Activated T-cell treated with anti-CD3 and anti-CD28 coated beads, Interleukin-2, amount 50 U/mL, for 24 hours (primary cell): ENCODE results near the gene WDR59.
"Not testable (repeated sequence)": the region's sequence is repeated elsewhere in the genome, so short reads cannot be mapped to it uniquely, and the experiment has no call there.

Source experiments
- DNase-seq: peaks from one replicate; pipeline ENCODE4 v3.0.0-alpha.2; 2020
- H3K27ac Mint-ChIP-seq: 2 replicates; pipeline ENCODE4 v1.8.0; 2020; ENCODE audit warnings: mild to moderate bottlenecking, mixed read lengths
- H3K27me3 Mint-ChIP-seq: 2 replicates; pipeline ENCODE4 v1.8.0; 2020; ENCODE audit warnings: mixed read lengths
- H3K36me3 Mint-ChIP-seq: 2 replicates; pipeline ENCODE4 v1.8.0; 2020; ENCODE audit warnings: low read depth, mixed read lengths
- H3K4me1 Mint-ChIP-seq: 2 replicates; pipeline ENCODE4 v1.8.0; 2020; ENCODE audit warnings: low read depth, mixed read lengths
- H3K4me3 Mint-ChIP-seq: 2 replicates; pipeline ENCODE4 v1.8.0; 2020; ENCODE audit warnings: mild to moderate bottlenecking, moderate library complexity, mixed read lengths
- H3K9me3 Mint-ChIP-seq: 2 replicates; pipeline ENCODE4 v1.8.0; 2020; ENCODE audit warnings: mixed read lengths

Gene WDR59

GRCh38 chr16:74847202-74847601 lies 137.7 kb downstream of the WDR59 start:
- Mint-ChIP-seq H3K4me3 (no peak overlapping the region), H3K27ac (no peak overlapping the region), H3K9me3 (no peaks in the 10 kb centered on the region), H3K27me3 (no peaks in the 10 kb centered on the region), H3K36me3 (no peaks in the 10 kb centered on the region), H3K4me1 (no peaks in the 10 kb centered on the region)
- DNase-seq = no peak

GRCh38 chr16:74846714-74847113 lies 138.2 kb downstream of the WDR59 start:
- Mint-ChIP-seq H3K9me3 (no peaks in the 10 kb centered on the region), H3K4me3 (no peak overlapping the region), H3K27me3 (no peaks in the 10 kb centered on the region)

GRCh38 chr16:74844041-74844980 lies 140.6 kb downstream of the WDR59 start:
- Mint-ChIP-seq H3K27ac (no peak overlapping the region), H3K27me3 (peaks cover 3% of the 10 kb centered on the region)
- DNase-seq = no peak

More at GRCh38 chr16:74846714-74847113, 138.2 kb downstream of the WDR59 start:
- no peak overlapping the region for H3K27ac Mint-ChIP-seq
- no peak for DNase-seq
- H3K36me3 Mint-ChIP-seq = no peaks in the 10 kb centered on the region
- no peaks in the 10 kb centered on the region for H3K4me1 Mint-ChIP-seq

DNA sequence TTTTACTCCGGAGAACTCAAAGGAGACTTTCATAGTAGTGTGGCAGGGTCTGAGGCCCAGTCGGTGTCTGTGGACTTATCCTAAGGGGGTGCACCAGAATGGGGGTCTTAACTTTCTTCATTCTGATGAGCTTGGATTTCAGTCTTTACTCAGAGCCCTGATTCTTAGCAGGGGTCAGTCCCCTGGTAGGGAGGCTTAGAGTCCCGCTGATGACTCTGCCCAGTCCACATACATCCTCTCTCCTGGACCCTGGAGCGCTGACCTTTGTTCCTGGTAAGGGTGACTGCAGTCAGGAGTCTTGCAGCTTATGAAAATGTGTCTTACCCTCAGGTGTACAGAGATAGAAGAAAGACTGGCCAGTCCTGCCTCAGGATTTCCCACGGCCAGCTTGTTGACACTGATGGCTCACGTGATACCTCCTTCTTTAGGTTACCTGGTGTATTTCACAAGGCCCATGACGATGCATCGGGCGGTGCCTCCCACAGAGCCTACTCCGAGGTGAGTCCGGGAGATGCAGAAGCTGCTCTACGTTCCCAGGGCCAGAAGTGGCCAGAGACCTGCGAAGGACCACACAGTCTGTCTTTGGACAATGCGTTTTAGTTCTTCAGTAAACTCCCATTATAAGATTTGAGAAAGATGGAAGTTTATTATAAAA lies 141.4 kb downstream of the WDR59 start:
- DNase-seq, H3K27ac Mint-ChIP-seq, H3K4me3 Mint-ChIP-seq, H3K9me3 Mint-ChIP-seq, H3K4me1 Mint-ChIP-seq, H3K36me3 Mint-ChIP-seq, H3K27me3 Mint-ChIP-seq: not testable (repeated sequence)

More at GRCh38 chr16:74844041-74844980, 140.6 kb downstream of the WDR59 start:
- Mint-ChIP-seq H3K4me3 (no peak overlapping the region), H3K4me1 (no peaks in the 10 kb centered on the region), H3K36me3 (no peaks in the 10 kb centered on the region), H3K9me3 (no peaks in the 10 kb centered on the region)

DNA sequence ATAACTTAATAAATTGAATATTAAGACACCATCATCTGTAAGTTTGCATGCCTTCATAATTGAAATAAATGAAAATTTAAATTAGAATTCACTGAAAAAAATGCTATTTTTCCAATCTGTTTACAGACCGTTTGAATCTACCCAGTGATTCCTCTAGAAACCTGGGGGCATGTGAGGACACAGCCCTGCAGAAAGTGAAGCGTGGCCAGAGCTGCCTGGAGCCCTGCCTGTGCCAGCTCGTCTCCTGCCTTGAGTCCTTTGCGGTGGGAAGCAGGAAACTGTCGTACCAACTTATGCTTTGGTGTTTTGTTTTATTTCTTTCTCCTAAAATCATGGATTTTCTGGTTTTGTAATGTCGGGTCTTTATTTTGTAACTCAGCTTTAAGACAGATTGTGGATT lies 142.5 kb downstream of the WDR59 start:
- H3K4me3 Mint-ChIP-seq = no peak overlapping the region
- peaks cover 3% of the 10 kb centered on the region for H3K27me3 Mint-ChIP-seq
- no peak overlapping the region for H3K27ac Mint-ChIP-seq
- DNase-seq = no peak
- H3K9me3 Mint-ChIP-seq = no peaks in the 10 kb centered on the region
- H3K4me1 Mint-ChIP-seq = no peaks in the 10 kb centered on the region
- no peaks in the 10 kb centered on the region for H3K36me3 Mint-ChIP-seq

DNA sequence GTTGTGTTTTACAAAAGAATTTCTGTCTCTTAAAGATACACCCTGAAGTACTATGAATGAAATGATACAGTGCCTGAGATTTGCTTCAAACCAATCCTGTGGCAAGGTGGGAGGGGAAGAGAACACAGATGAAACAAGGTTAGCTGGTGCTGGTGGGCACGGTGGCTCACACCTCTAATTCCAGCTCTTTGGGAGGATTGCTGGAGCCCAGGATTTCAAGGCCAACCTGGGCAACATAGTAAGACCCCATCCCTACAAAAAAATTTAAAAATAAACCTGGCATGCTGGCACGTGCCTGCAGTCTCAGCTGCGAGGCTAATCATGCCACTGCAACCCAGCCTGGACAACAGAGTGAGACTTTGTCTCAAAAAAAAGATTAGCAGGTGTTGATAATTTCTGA lies 143.0 kb downstream of the WDR59 start:
- no peak overlapping the region for H3K27ac Mint-ChIP-seq
- H3K4me3 Mint-ChIP-seq = no peak overlapping the region
- H3K4me1 Mint-ChIP-seq = no peaks in the 10 kb centered on the region
- H3K36me3 Mint-ChIP-seq = no peaks in the 10 kb centered on the region
- H3K9me3 Mint-ChIP-seq = no peaks in the 10 kb centered on the region
- DNase-seq = no peak
- peaks cover 3% of the 10 kb centered on the region for H3K27me3 Mint-ChIP-seq

GRCh38 chr16:74841469-74841868 lies 143.5 kb downstream of the WDR59 start:
- DNase-seq = no peak
- no peak overlapping the region for H3K27ac Mint-ChIP-seq
- no peak overlapping the region for H3K4me3 Mint-ChIP-seq
- no peaks in the 10 kb centered on the region for H3K4me1 Mint-ChIP-seq
- H3K36me3 Mint-ChIP-seq = no peaks in the 10 kb centered on the region
- H3K27me3 Mint-ChIP-seq = peaks cover 3% of the 10 kb centered on the region
- H3K9me3 Mint-ChIP-seq = no peaks in the 10 kb centered on the region

- Mint-ChIP-seq H3K9me3 (no peaks in the 10 kb centered on the region), H3K36me3 (no peaks in the 10 kb centered on the region), H3K27ac (no peak overlapping the region), H3K4me3 (no peak overlapping the region), H3K27me3 (peaks cover 5% of the 10 kb centered on the region), H3K4me1 (no peaks in the 10 kb centered on the region)
- DNase-seq = no peak
Measured at GRCh38 chr16:74837056-74837455, 147.9 kb downstream of the WDR59 start.

DNA sequence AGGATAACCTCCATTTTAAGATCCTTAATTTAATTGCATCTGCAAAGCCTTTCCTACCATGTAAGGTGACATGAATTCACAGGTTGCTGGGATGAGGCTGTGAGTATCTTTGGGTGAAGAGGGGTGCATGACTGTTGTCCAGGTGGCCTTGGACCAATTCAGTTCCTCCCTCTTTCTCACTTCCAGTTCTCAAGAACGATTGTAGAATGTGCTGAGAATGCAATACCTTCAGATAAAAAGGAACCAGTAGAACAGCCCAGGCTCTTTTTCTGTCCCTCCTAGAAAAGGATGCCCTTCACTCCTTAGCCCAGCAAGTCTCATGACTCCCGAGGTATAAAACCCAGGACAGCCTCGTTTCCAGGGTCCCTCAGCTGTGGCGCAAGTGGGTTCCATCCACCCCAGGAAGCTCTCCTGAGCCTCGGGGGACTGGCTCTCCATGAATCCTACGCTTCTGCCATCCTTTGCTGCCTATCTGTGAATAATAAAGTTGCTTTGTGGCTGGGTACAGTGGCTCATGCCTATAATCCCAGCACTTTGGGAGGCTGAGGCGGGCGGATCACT lies 148.7 kb downstream of the WDR59 start:
- Mint-ChIP-seq H3K36me3 (no peaks in the 10 kb centered on the region), H3K9me3 (no peaks in the 10 kb centered on the region), H3K4me1 (no peaks in the 10 kb centered on the region), H3K27me3 (peaks cover 5% of the 10 kb centered on the region), H3K27ac (no peak overlapping the region), H3K4me3 (no peak overlapping the region)
- no peak for DNase-seq

GRCh38 chr16:74832228-74832627 lies 152.7 kb downstream of the WDR59 start:
- no peak for DNase-seq
- peaks cover 3% of the 10 kb centered on the region for H3K27me3 Mint-ChIP-seq
- no peak overlapping the region for H3K27ac Mint-ChIP-seq
- H3K4me1 Mint-ChIP-seq = no peaks in the 10 kb centered on the region
- no peaks in the 10 kb centered on the region for H3K36me3 Mint-ChIP-seq
- no peak overlapping the region for H3K4me3 Mint-ChIP-seq
- peaks cover 17% of the 10 kb centered on the region for H3K9me3 Mint-ChIP-seq

DNA sequence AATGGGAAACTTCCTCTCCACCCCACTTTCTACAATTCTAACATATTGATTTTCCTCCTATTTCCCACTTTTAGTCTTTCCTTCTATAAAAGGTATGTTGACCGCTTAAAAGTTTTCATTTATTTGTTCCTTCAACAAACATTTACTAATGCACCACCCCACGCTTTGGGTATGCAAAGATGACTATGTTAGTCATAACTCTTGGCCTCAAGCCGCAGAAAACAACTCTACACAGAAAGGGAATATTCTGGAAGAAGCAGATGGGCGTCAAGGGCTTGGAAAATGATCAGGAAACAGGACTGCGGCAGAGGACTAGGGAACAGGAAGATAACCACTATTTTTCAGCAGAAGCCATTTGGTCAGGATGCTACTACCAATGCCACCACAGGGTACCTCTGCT lies 153.5 kb downstream of the WDR59 start:
- Mint-ChIP-seq H3K27ac (no peak overlapping the region), H3K9me3 (peaks cover 17% of the 10 kb centered on the region), H3K4me1 (peaks cover under 1% of the 10 kb centered on the region), H3K27me3 (peaks cover 5% of the 10 kb centered on the region), H3K36me3 (no peaks in the 10 kb centered on the region), H3K4me3 (no peak overlapping the region)
- DNase-seq = no peak

DNA sequence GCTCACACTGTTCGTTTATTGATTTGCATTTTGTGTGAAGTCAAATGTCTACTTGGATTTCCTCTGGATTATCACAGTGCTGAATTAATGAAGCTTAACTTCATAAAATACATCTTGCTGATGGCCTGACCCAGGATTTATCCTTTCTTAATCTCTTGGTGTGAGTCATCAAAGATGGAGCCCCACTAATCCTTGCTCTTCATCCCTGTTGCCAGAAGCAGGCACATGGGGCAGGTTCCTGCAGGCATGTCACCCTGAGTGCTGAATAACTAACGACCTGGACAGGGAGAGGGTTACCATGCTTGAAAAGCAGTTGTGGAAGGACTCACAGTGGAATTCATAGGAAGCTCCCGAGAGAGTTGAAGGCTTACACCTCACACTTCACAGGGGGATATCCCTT lies 154.3 kb downstream of the WDR59 start:
- Mint-ChIP-seq H3K4me1 (peaks cover 2% of the 10 kb centered on the region), H3K36me3 (no peaks in the 10 kb centered on the region), H3K27me3 (peaks cover 5% of the 10 kb centered on the region), H3K27ac (no peak overlapping the region), H3K9me3 (peaks cover 17% of the 10 kb centered on the region), H3K4me3 (no peak overlapping the region)
- DNase-seq = no peak

GRCh38 chr16:74829637-74830036 lies 155.3 kb downstream of the WDR59 start:
- Mint-ChIP-seq H3K36me3 (no peaks in the 10 kb centered on the region), H3K27me3 (peaks cover 6% of the 10 kb centered on the region), H3K9me3 (peaks cover 17% of the 10 kb centered on the region), H3K27ac (no peak overlapping the region), H3K4me1 (peaks cover 2% of the 10 kb centered on the region), H3K4me3 (no peak overlapping the region)
- no peak for DNase-seq

DNA sequence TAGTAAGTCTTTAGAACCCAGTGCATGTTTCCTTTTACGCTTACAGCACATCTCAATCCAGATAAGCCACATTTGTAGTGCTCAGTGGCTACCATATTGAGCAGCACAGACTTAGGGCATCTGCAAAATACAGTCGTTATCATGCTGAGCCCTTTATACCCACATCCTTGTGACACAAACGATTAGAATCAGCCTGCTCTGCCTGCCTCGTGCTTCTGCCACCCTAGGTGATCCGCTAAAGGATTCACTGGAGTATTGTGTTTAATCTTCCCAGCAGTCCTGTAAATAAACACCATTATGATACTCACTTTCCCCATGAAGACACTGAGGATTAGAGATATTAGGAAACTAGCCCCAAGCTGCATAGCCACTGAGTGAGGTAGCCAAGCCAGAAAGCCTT lies 159.0 kb downstream of the WDR59 start:
- Mint-ChIP-seq H3K27me3 (peaks cover 15% of the 10 kb centered on the region), H3K36me3 (no peaks in the 10 kb centered on the region), H3K9me3 (peaks cover 17% of the 10 kb centered on the region), H3K4me1 (peaks cover 2% of the 10 kb centered on the region), H3K27ac (no peak overlapping the region), H3K4me3 (no peak overlapping the region)
- DNase-seq = no peak

DNA sequence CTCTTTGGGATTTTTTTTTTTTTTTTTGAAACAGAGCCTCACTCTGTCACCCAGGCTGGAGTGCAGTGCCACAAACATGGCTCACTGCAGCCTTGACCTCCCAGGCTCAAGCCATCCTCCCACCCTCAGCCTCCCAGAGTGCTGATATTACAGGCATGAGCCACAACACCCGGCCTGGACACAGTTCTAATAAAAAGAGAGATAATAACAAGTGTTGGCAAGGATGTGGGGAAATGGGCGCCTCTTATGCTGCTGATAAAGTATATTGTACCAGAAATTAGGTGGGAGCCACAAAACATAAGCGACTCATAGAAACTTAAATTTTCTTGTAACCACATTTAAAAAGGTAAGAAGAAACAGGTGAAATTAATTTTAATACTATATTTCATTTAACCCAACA lies 159.9 kb downstream of the WDR59 start:
- no peak overlapping the region for H3K27ac Mint-ChIP-seq
- H3K27me3 Mint-ChIP-seq = peaks cover 15% of the 10 kb centered on the region
- DNase-seq = no peak
- H3K36me3 Mint-ChIP-seq = no peaks in the 10 kb centered on the region
- peaks cover 2% of the 10 kb centered on the region for H3K4me1 Mint-ChIP-seq
- no peak overlapping the region for H3K4me3 Mint-ChIP-seq
- H3K9me3 Mint-ChIP-seq = peaks cover 17% of the 10 kb centered on the region
